MV-4-11 (cell line): ENCODE results near the gene SLK.

Experiments
- DNase-seq: peaks from one replicate; lab custom pipeline; 2025; lab: John Stamatoyannopoulos, UW

Gene SLK

GRCh38 chr10:103990531-103990930 is 23.6 kb downstream of the SLK start:
- DNase-seq: no peak

- no peak for DNase-seq
Measured at GRCh38 chr10:103991393-103992128, 24.6 kb downstream of the SLK start.

GRCh38 chr10:103995134-103995533 is 28.2 kb downstream of the SLK start:
- no peak for DNase-seq

GRCh38 chr10:103998805-103999204 is 31.9 kb downstream of the SLK start:
- DNase-seq: no peak

GRCh38 chr10:104002911-104003310 is 36.0 kb downstream of the SLK start:
- DNase-seq: peak; percentile 57

GRCh38 chr10:104005172-104005863 is 38.4 kb downstream of the SLK start:
- DNase-seq: no peak

GRCh38 chr10:104011904-104012303 is 45.0 kb downstream of the SLK start:
- DNase-seq: no peak

- DNase-seq: no peak
Measured at GRCh38 chr10:104013489-104013888, 46.5 kb downstream of the SLK start.

- DNase-seq: no peak
Measured at GRCh38 chr10:104014176-104014575, 47.2 kb downstream of the SLK start.

GRCh38 chr10:104016661-104017060 is 49.7 kb downstream of the SLK start:
- DNase-seq: no peak

GRCh38 chr10:104018471-104018870 is 51.5 kb downstream of the SLK start:
- no peak for DNase-seq

GRCh38 chr10:104020020-104020419 is 53.1 kb downstream of the SLK start:
- no peak for DNase-seq

- no peak for DNase-seq
Measured at GRCh38 chr10:104021246-104021645, 54.3 kb downstream of the SLK start.

- DNase-seq: no peak
Measured at GRCh38 chr10:104022026-104022425, 55.1 kb downstream of the SLK start.

- no peak for DNase-seq
Measured at GRCh38 chr10:104025524-104025923, 58.6 kb downstream of the SLK start.

GRCh38 chr10:104026762-104027161 is 59.8 kb downstream of the SLK start:
- no peak for DNase-seq

GRCh38 chr10:104028146-104028545 is 61.2 kb downstream of the SLK start:
- no peak for DNase-seq

- DNase-seq: no peak
Measured at GRCh38 chr10:104028823-104029520, 62.0 kb downstream of the SLK start.

- DNase-seq: no peak
Measured at GRCh38 chr10:104029521-104029860, 62.6 kb downstream of the SLK start.

GRCh38 chr10:104031631-104032030 is 64.7 kb downstream of the SLK start:
- peak; percentile 4 for DNase-seq

- peak; percentile 11 for DNase-seq
Measured at GRCh38 chr10:104032144-104032775, 65.3 kb downstream of the SLK start.

- no peak for DNase-seq
Measured at GRCh38 chr10:104033401-104033930, 66.5 kb downstream of the SLK start.
